ENCODE data around the gene RPS27L. TPM values are rescaled to one million over a fixed set of nuclear protein-coding genes. Genes with fewer than 3 reads are reported as not detected.
A peak's percentile ranks its signal among the peaks of the same experiment; 100 is the strongest.

RPS27L gene
- total RNA-seq, 4 donors from 2014 or later, result 120 to 220 (median 172) TPM

DNA sequence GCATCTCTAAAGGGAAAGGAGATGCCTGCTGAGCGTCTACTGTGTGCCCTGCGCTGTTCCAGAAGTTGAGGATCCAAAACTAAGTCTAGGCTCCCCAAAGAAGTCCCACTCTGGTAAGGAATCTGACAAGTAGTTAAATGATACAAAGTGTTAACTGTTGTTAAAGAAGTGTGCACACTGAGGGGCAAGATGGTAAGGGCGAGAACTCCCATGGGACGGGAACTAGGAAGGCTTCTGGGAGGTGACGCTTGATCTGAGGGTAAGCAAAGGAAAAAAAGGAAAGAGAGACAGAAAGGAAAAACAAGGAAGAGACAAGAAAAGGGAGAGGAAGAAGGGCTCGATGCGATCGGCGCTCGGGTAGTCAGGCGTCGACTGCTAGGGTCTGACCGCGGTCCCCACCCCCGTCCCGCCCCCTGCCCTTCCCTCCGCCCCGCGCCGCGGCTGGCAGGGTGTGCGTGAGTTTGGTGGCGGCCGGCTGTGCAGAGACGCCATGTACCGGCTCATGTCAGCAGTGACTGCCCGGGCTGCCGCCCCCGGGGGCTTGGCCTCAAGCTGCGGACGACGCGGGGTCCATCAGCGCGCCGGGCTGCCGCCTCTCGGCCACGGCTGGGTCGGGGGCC is 35.8 kb downstream of the RPS27L start, which contains the start of gene LACTB:
Gene LACTB (plus strand): TSS at position 480 of the 620 bp plus-strand sequence. CDS start 11 bp downstream, at position 491.
- peak; percentile 96 for DNase-seq (ENCODE audit: extremely low spot score)
- Histone ChIP-seq H3K27me3 (no peaks in the 10 kb centered on the region), H3K36me3 (peaks cover 6 to 11% (median 9%) of the 10 kb centered on the region in 4 donors), H3K4me3 (peak within 1 kb of the TSS; percentile 74 to 100 (median 96)), H3K4me1 (peaks cover 9 to 14% (median 12%) of the 10 kb centered on the region in 4 donors), H3K27ac (replicated peaks in 1 of 4) (peak within 1 kb of the TSS; percentile 93 to 99 (median 96)), H3K9me3 (no peaks in the 10 kb centered on the region)
- intact Hi-C loops (cut with DNase I), result no loop called here
- WGBS, result 3% methylated on average over 20 of the region's 40 CpGs
- TF ChIP-seq, protein P1, sequence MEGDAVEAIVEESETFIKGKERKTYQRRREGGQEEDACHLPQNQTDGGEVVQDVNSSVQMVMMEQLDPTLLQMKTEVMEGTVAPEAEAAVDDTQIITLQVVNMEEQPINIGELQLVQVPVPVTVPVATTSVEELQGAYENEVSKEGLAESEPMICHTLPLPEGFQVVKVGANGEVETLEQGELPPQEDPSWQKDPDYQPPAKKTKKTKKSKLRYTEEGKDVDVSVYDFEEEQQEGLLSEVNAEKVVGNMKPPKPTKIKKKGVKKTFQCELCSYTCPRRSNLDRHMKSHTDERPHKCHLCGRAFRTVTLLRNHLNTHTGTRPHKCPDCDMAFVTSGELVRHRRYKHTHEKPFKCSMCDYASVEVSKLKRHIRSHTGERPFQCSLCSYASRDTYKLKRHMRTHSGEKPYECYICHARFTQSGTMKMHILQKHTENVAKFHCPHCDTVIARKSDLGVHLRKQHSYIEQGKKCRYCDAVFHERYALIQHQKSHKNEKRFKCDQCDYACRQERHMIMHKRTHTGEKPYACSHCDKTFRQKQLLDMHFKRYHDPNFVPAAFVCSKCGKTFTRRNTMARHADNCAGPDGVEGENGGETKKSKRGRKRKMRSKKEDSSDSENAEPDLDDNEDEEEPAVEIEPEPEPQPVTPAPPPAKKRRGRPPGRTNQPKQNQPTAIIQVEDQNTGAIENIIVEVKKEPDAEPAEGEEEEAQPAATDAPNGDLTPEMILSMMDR (IDR thresholded peaks at IDR 0.05), result no peak
- TF ChIP-seq POLR2AphosphoS5 (IDR thresholded peaks at IDR 0.05), result peak; percentile 74 to 88

DNA sequence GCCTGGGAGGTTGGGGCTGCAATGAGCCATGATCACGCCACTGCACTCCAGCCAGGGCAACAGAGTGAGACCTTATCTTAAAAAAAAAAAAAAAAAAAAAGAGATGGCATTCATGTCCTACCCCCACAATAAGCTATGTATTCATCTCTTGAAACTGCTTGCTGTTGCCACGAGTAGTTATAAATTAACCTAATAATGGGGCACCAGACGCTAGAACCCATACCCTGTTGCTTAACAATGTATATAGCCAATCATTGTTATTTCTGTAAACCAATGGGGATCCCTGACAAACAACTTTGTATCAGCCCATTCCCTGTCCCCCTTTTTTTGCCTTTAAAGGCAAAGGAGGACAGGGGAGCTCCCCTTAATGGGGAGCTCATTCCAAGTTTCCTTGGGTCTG is 38.4 kb downstream of the RPS27L start:
- Histone ChIP-seq H3K27me3 (no peaks in the 10 kb centered on the region), H3K9me3 (no peaks in the 10 kb centered on the region), H3K4me1 (peaks cover 9 to 14% (median 12%) of the 10 kb centered on the region in 4 donors), H3K27ac (replicated peaks in 1 of 4) (no peak overlapping the region), H3K36me3 (no peaks in the 10 kb centered on the region), H3K4me3 (no peak overlapping the region)
- no peak for DNase-seq (ENCODE audit: extremely low spot score)
- WGBS, result 76% methylated on average over 3 of the region's 3 CpGs
- intact Hi-C loops (cut with DNase I), result no loop called here
- TF ChIP-seq POLR2A (IDR thresholded peaks at IDR 0.05; ENCODE audit: low read depth) (no peak), EP300 (IDR thresholded peaks at IDR 0.05) (no peak), POLR2AphosphoS5 (IDR thresholded peaks at IDR 0.05) (no peak)
- TF ChIP-seq, protein P1 (IDR thresholded peaks at IDR 0.05), result no peak

DNA sequence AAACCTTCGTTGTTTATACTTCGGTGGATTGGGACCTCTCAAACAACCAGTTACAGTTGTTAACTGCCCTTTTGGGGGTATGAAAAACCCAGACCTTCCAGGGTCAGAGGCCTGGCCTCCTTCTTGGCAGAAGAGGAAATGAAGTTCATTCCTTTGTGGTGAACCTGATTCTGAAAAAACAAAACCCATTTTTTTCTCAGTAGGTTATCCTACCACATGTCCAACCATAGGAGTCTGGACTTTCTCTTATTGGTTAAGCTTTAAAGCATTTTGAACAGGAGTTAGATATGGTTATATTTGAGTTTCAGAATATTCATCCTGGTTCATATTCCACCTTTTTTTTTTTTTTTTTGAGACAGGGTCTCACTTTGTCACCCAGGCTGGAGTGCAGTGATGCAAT is 42.8 kb downstream of the RPS27L start:
- Histone ChIP-seq H3K4me1 (no peaks in the 10 kb centered on the region), H3K36me3 (no peaks in the 10 kb centered on the region), H3K27me3 (no peaks in the 10 kb centered on the region), H3K4me3 (no peak overlapping the region), H3K9me3 (no peaks in the 10 kb centered on the region), H3K27ac (replicated peaks in 1 of 4) (no peak overlapping the region)
- no peak for DNase-seq (ENCODE audit: extremely low spot score)
- WGBS, result 81% methylated on average over 2 of the region's 2 CpGs
- intact Hi-C loops (cut with DNase I), result no loop called here
- TF ChIP-seq POLR2A (IDR thresholded peaks at IDR 0.05; ENCODE audit: low read depth), result no peak
- TF ChIP-seq EP300 (IDR thresholded peaks at IDR 0.05), result no peak
- TF ChIP-seq, protein P1 (IDR thresholded peaks at IDR 0.05), result no peak
- no peak for TF ChIP-seq POLR2AphosphoS5 (IDR thresholded peaks at IDR 0.05)

DNA sequence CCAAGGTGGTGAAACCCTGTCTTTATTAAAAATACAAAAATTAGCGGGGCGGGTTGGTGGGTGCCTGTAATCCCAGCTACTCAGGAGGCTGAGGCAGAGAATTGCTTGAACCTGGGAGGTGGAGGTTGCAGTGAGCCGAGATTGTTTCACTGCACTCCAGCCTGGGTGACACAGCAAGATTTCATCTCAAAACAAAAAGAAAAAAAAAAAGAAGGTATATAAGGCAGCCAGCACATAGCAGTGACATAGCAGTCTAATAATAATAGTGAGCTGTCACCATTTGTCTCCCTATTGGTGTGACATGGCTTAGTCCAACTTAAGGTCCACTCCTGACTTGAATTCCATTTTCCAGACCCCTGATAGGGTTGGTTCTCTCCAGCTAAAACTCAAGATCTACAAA is 44.4 kb downstream of the RPS27L start:
- TF ChIP-seq EP300 (IDR thresholded peaks at IDR 0.05) (no peak), POLR2A (IDR thresholded peaks at IDR 0.05; ENCODE audit: low read depth) (no peak), POLR2AphosphoS5 (IDR thresholded peaks at IDR 0.05) (no peak)
- TF ChIP-seq, protein P1 (IDR thresholded peaks at IDR 0.05), result no peak
- Histone ChIP-seq H3K4me3 (no peak overlapping the region), H3K4me1 (peaks cover 0 to 12% (median 8%) of the 10 kb centered on the region in 4 donors), H3K36me3 (no peaks in the 10 kb centered on the region), H3K27ac (replicated peaks in 1 of 4) (no peak overlapping the region), H3K27me3 (no peaks in the 10 kb centered on the region), H3K9me3 (no peaks in the 10 kb centered on the region)
- WGBS, result 92% methylated on average over 3 of the region's 3 CpGs
- no peak for DNase-seq (ENCODE audit: extremely low spot score)
- intact Hi-C loops (cut with DNase I), result no loop called here

DNA sequence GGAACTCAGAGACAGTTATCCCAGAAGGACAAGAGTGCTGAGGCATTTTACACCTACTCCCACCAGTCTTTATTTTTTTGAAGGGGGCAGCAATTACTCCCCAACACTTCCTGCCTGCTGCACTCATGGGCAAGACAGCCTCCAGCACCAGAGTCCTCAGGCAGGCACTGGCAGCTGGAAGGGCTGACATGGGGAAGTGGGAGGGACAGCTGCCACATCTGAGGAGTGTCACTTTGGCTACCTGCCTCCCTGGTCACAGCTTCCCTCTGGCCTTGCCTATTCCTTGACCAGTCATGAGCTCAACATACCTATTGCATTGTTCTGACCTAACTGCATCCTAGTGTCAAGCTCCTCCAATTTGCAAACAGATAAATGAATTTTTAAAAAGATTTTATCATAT is 45.8 kb downstream of the RPS27L start:
- H3K36me3 ChIP-seq, result no peaks in the 10 kb centered on the region
- no peaks in the 10 kb centered on the region for H3K9me3 ChIP-seq
- DNase-seq (ENCODE audit: extremely low spot score), result no peak
- peaks cover 0 to 23% (median 17%) of the 10 kb centered on the region in 4 donors for H3K4me1 ChIP-seq
- no peak overlapping the region for H3K4me3 ChIP-seq
- H3K27me3 ChIP-seq, result no peaks in the 10 kb centered on the region
- intact Hi-C loops (cut with DNase I), result no loop called here
- TF ChIP-seq, protein P1 (IDR thresholded peaks at IDR 0.05), result no peak
- TF ChIP-seq POLR2A (IDR thresholded peaks at IDR 0.05; ENCODE audit: low read depth) (no peak), EP300 (IDR thresholded peaks at IDR 0.05) (no peak), POLR2AphosphoS5 (IDR thresholded peaks at IDR 0.05) (no peak)
- H3K27ac ChIP-seq (replicated peaks in 1 of 4), result no peak overlapping the region

All from esophagus muscularis mucosa (tissue), 4 donors.